HCT116 (cell line): ENCODE data around the gene C6orf62. TPM values are rescaled to one million over a fixed set of nuclear protein-coding genes. Genes with fewer than 3 reads are reported as not detected.

Experiments
- ATAC-seq: fragments of 200-7000 bp; cut with Tn5 transposase; 2 replicates; pipeline ENCODE4 v1.9.1; 2020; ENCODE audit warnings: mild to moderate bottlenecking, moderate library complexity
- BruUV-seq: library from RNA; stranded (reverse); fragments of 400-500 nt; replicated peaks from 2 replicates; lab custom pipeline; 2021; lab: Mats Ljungman, UMichigan
- CTCF ChIA-PET: fragments of 300-600 bp; sonication (Branson Sonifier 250); formaldehyde crosslinking; loops from one replicate; lab custom pipeline; 2021; ENCODE audit warnings: antibody characterized with exemption; lab: Charles Lee
- POLR2A ChIA-PET: fragments of 300-600, 350-600 bp; sonication (Branson Sonifier 250); formaldehyde crosslinking; loops from one replicate; lab custom pipeline; 2021; ENCODE audit warnings: antibody characterized with exemption; lab: Charles Lee
- RAD21 ChIA-PET, 2 experiments: fragments of 300-600 bp; sonication (Branson Sonifier 250); formaldehyde crosslinking; loops; one replicate each; lab custom pipeline; 2023; ENCODE audit warnings: low total read pairs in 2 of 2; ENCODE audit not compliant: uncharacterized antibody in 2 of 2, unreplicated experiment in 2 of 2, low non-redundant PET in 1 of 2; lab: Charles Lee
- DNase-seq: peaks from one replicate; pipeline ENCODE4 v3.0.0-alpha.2; 2010; ENCODE audit warnings: low read depth, low spot score
- H2AFZ ChIP-seq: fragments of 200-600 bp; shearing (Covaris generic), sonication (generic); 2 replicates; pipeline ENCODE4 v1.6.1; 2017; ENCODE audit warnings: low read depth, mixed run types, mixed read lengths, antibody characterized with exemption, low read length; ENCODE audit not compliant: poor library complexity, severe bottlenecking
- H3K27ac ChIP-seq: 2 replicates; pipeline ENCODE4 v1.5.1; 2012; ENCODE audit warnings: low read depth, low read length
- H3K27me3 ChIP-seq: fragments of 200-600 bp; sonication (generic); 2 replicates; pipeline ENCODE4 v1.6.1; 2016; ENCODE audit warnings: mixed run types, low read length, mixed read lengths; ENCODE audit not compliant: insufficient read depth
- H3K36me3 ChIP-seq, 2 experiments: fragments of 200-500 bp in 1 of 2; fragments of 200-600 bp in 1 of 2; sonication (Bioruptor generic) in 1 of 2; sonication (generic) in 1 of 2; 2 replicates each; pipeline versions ENCODE4 v1.5.1 to v1.6.1; 2014 to 2016; ENCODE audit warnings: low read length in 2 of 2, inconsistent platforms in 1 of 2, mixed read lengths in 1 of 2, mixed run types in 1 of 2; ENCODE audit not compliant: insufficient read depth in 2 of 2, control insufficient read depth in 1 of 2
- H3K4me1 ChIP-seq, 2 experiments: fragments of 200-600 bp in 1 of 2; sonication (generic) in 1 of 2; 2 replicates each; pipeline versions ENCODE4 v1.5.1 to v1.6.1; 2012 to 2017; ENCODE audit warnings: low read length in 2 of 2, inconsistent platforms in 1 of 2, mild to moderate bottlenecking in 1 of 2, mixed read lengths in 1 of 2, mixed run types in 1 of 2, moderate library complexity in 1 of 2; ENCODE audit not compliant: insufficient read depth in 2 of 2, control insufficient read depth in 1 of 2
- H3K4me2 ChIP-seq: fragments of 200-600 bp; sonication (generic); 2 replicates; pipeline ENCODE4 v1.6.1; 2017; ENCODE audit warnings: mixed run types, low read length, mixed read lengths
- H3K4me3 ChIP-seq, 2 experiments: fragments of 200-600 bp in 1 of 2; sonication (generic) in 1 of 2; replicated peaks in 1 of 2; 2 replicates each; pipeline ENCODE4 v1.5.1; 2011 to 2016; ENCODE audit warnings: low read length in 2 of 2, control low read depth in 1 of 2, low read depth in 1 of 2, mild to moderate bottlenecking in 1 of 2, mixed read lengths in 1 of 2, mixed run types in 1 of 2
- H3K79me2 ChIP-seq: fragments of 200-600 bp; sonication (generic); 2 replicates; pipeline ENCODE4 v1.6.1; 2017; ENCODE audit warnings: mild to moderate bottlenecking, mixed run types, low read length, moderate library complexity, mixed read lengths; ENCODE audit not compliant: insufficient read depth
- H3K9ac ChIP-seq: fragments of 200-600 bp; sonication (generic); 2 replicates; pipeline ENCODE4 v1.6.1; 2016; ENCODE audit warnings: low read length, mixed read lengths
- H3K9me2 ChIP-seq: fragments of 200-600 bp; sonication (generic), shearing (Covaris generic); 2 replicates; pipeline ENCODE4 v1.6.1; 2017; ENCODE audit warnings: mixed run types, mild to moderate bottlenecking, moderate library complexity; ENCODE audit not compliant: insufficient read depth
- H3K9me3 ChIP-seq, 2 experiments: fragments of 200-500 bp in 1 of 2; fragments of 200-600 bp in 1 of 2; sonication (Bioruptor generic) in 1 of 2; sonication (generic) in 1 of 2; 2 replicates each; pipeline ENCODE4 v1.6.1; 2014 to 2017; ENCODE audit warnings: low read length in 2 of 2, mixed read lengths in 2 of 2, inconsistent platforms in 1 of 2, low read depth in 1 of 2, mild to moderate bottlenecking in 1 of 2, mixed run types in 1 of 2, moderate library complexity in 1 of 2; ENCODE audit not compliant: control insufficient read depth in 1 of 2, insufficient read depth in 1 of 2
- H4K20me1 ChIP-seq: fragments of 200-600 bp; sonication (generic), shearing (Covaris generic); 2 replicates; pipeline ENCODE4 v1.6.1; 2017; ENCODE audit warnings: mixed run types, mild to moderate bottlenecking, moderate library complexity; ENCODE audit not compliant: insufficient read depth
- CBX3 ChIP-seq: IDR thresholded peaks from 2 replicates; pipeline ENCODE4 v1.6.1; 2012; ENCODE audit warnings: low read depth
- CEBPB ChIP-seq: IDR thresholded peaks from 2 replicates; pipeline ENCODE4 v1.6.1; 2012; ENCODE audit warnings: low read depth
- CTCF ChIP-seq, 3 experiments: fragments of 200-600 bp in 1 of 3; sonication (generic) in 1 of 3; IDR thresholded peaks in 2 of 3; conservative IDR thresholded peaks in 1 of 3; 2 replicates each; pipeline ENCODE4 v1.5.1; 2012 to 2017; ENCODE audit warnings: low read depth in 2 of 3, low read length in 2 of 3, antibody characterized with exemption in 1 of 3, borderline replicate concordance in 1 of 3, control low read depth in 1 of 3, mild to moderate bottlenecking in 1 of 3, mixed read lengths in 1 of 3, mixed run types in 1 of 3, moderate library complexity in 1 of 3; ENCODE audit not compliant: insufficient read depth in 1 of 3
- EGR1 ChIP-seq: IDR thresholded peaks from 2 replicates; pipeline ENCODE4 v1.6.1; 2012; ENCODE audit warnings: low read depth
- ELF1 ChIP-seq: IDR thresholded peaks from 2 replicates; pipeline ENCODE4 v1.6.1; 2012; ENCODE audit warnings: low read depth, borderline replicate concordance
- EZH2 ChIP-seq: fragments of 200-600 bp; sonication (generic); IDR thresholded peaks from 2 replicates; pipeline ENCODE4 v1.6.1; 2017; ENCODE audit warnings: antibody characterized with exemption, mixed run types
- EZH2phosphoT487 ChIP-seq: fragments of 200-600 bp; IDR thresholded peaks from 2 replicates; pipeline ENCODE4 v1.6.1; 2018; ENCODE audit warnings: antibody characterized with exemption, borderline replicate concordance
- FOSL1 ChIP-seq: IDR thresholded peaks from 2 replicates; pipeline ENCODE4 v1.6.1; 2012; ENCODE audit warnings: low read depth
- POLR2AphosphoS5 ChIP-seq: IDR thresholded peaks from 2 replicates; pipeline ENCODE4 v1.6.1; 2011; ENCODE audit warnings: mild to moderate bottlenecking, low read depth, low read length, moderate library complexity
- REST ChIP-seq: IDR thresholded peaks from 2 replicates; pipeline ENCODE4 v1.6.1; 2012; ENCODE audit warnings: low read depth
- SIN3A ChIP-seq: IDR thresholded peaks from 2 replicates; pipeline ENCODE4 v1.6.1; 2012; ENCODE audit warnings: low read depth
- SRF ChIP-seq: IDR thresholded peaks from 2 replicates; pipeline ENCODE4 v1.6.1; 2012; ENCODE audit warnings: low read depth
- TCF7L2 ChIP-seq: IDR thresholded peaks from 2 replicates; pipeline ENCODE4 v1.7.0; 2011; ENCODE audit warnings: borderline replicate concordance, inconsistent platforms; ENCODE audit not compliant: insufficient read depth, insufficient read length; ENCODE audit errors: extremely low read depth
- YY1 ChIP-seq: IDR thresholded peaks from 2 replicates; pipeline ENCODE4 v1.6.1; 2011; ENCODE audit warnings: low read length, low read depth, moderate library complexity, mild to moderate bottlenecking; ENCODE audit not compliant: insufficient replicate concordance; ENCODE audit errors: extremely low read depth
- ZBTB33 ChIP-seq: IDR thresholded peaks from 2 replicates; pipeline ENCODE4 v1.6.1; 2011; ENCODE audit warnings: mild to moderate bottlenecking, low read length, moderate library complexity; ENCODE audit not compliant: insufficient replicate concordance; ENCODE audit errors: extremely low read depth
- ZFX ChIP-seq: fragments of 450-650 bp; IDR thresholded peaks from 2 replicates; pipeline ENCODE4 v1.6.1; 2017
- ZNF274 ChIP-seq: fragments of 200-500 bp; sonication (Bioruptor generic); IDR thresholded peaks from 2 replicates; pipeline ENCODE4 v1.6.1; 2014; ENCODE audit warnings: mild to moderate bottlenecking, low read depth, low read length, inconsistent platforms
- intact Hi-C: fragments of 100-400 bp; cut with micrococcal nuclease; formaldehyde crosslinking; loops from 2 replicates; pipeline ENCODE4 v1.10.0; 2022
- total RNA-seq: library from RNA; stranded (reverse); gene quantifications from one replicate; pipeline ENCODE4 v1.2.1, GENCODE V29; 2021; ENCODE audit not compliant: unreplicated experiment

The C6orf62 gene
- total RNA-seq, 1 experiment from 2014 or later: 103 TPM

GRCh38 chr6:24694198-24694597, 24.8 kb downstream of the C6orf62 start:
- no peak overlapping the region for H3K4me3 ChIP-seq
- BruUV-seq: no TSS peak
- no peaks in the 10 kb centered on the region for H3K9me2 ChIP-seq
- intact Hi-C loops: no loop called here
- H3K27me3 ChIP-seq: no peaks in the 10 kb centered on the region
- DNase-seq (no peak), ATAC-seq (no peak)
- H3K9me3 ChIP-seq: no peaks in the 10 kb centered on the region
- H4K20me1 ChIP-seq: no peaks in the 10 kb centered on the region
- no peak overlapping the region for H3K4me2 ChIP-seq
- ChIA-PET CTCF (interaction anchor here (1.3 kb wide), 1 partner anchor 113 kb away, joined by 4 read pairs; no protein-coding TSS in a partner anchor), POLR2A (no interaction called here), RAD21 (no interaction called here)
- H3K4me1 ChIP-seq: no peaks in the 10 kb centered on the region
- TF ChIP-seq TCF7L2 (no peak), POLR2AphosphoS5 (no peak), EZH2phosphoT487 (no peak), REST (no peak), CBX3 (no peak), CTCF (IDR thresholded peaks at IDR 0.05 in 2 of 3, conservative IDR thresholded peaks at IDR 0.05 in 1 of 3; ENCODE audit: borderline replicate concordance in 1 of 3, insufficient read depth in 1 of 3, low read depth in 2 of 3, low read length in 2 of 3) (no peak), ZNF274 (no peak), YY1 (no peak), EGR1 (no peak), ZFX (no peak), SRF (no peak), ELF1 (no peak), EZH2 (no peak), SIN3A (no peak), FOSL1 (no peak), CEBPB (no peak), ZBTB33 (no peak)
- H3K9ac ChIP-seq: no peak overlapping the region
- no peak overlapping the region for H3K27ac ChIP-seq
- no peaks in the 10 kb centered on the region for H3K79me2 ChIP-seq
- H3K36me3 ChIP-seq: no peaks in the 10 kb centered on the region; a peak in 1 of 4 replicates
- H2AFZ ChIP-seq: no peak overlapping the region
